Measurements from ENCODE around the gene COIL. TPM values are rescaled to one million over a fixed set of nuclear protein-coding genes. Genes with fewer than 3 reads are reported as not detected.
"Not testable (repeated sequence)": the region's sequence is repeated elsewhere in the genome, so short reads cannot be mapped to it uniquely, and the experiment has no call there.

The COIL gene, protein sequence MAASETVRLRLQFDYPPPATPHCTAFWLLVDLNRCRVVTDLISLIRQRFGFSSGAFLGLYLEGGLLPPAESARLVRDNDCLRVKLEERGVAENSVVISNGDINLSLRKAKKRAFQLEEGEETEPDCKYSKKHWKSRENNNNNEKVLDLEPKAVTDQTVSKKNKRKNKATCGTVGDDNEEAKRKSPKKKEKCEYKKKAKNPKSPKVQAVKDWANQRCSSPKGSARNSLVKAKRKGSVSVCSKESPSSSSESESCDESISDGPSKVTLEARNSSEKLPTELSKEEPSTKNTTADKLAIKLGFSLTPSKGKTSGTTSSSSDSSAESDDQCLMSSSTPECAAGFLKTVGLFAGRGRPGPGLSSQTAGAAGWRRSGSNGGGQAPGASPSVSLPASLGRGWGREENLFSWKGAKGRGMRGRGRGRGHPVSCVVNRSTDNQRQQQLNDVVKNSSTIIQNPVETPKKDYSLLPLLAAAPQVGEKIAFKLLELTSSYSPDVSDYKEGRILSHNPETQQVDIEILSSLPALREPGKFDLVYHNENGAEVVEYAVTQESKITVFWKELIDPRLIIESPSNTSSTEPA
- total RNA-seq, result 26.7 TPM

DNA sequence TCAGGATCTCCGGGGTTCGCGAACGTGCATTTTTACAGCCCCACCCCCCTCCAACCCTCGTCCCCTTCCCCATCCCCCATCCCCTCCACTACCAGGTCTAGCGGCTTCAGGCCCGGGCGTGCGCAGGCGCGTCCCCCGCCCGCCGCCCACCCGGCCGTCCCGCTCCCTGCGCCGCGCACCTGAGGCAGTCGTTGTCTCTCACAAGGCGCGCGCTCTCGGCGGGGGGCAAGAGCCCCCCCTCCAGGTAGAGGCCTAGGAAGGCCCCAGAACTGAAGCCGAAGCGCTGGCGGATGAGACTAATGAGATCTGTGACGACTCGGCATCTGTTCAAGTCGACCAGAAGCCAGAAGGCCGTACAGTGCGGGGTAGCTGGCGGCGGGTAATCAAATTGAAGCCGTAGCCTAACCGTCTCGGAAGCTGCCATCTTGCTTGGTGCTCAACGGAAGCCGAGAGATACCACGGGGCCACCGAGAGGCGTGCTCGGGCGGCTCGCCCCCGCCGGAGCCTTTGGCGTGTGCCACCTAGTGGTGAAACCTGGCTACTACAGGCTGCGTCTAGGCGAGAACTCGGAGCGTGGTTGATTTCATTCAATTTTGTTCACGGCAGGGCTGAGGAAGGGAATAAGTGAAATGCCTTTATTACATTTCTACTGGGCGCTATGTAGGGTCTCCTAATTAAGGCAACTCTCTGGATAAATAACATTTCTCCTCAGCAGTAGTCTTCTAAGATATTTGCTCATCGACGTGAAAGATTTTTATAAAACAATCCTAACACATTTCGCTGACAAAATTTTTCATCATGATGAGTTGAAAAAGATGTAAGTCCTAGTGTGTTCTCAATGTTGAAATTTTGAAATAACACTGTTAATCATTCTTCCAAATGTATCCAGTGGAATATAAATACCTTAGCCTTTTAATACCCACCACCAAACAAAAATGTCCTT, at the start of gene COIL:
Gene COIL, minus strand, starts transcription at position 455 of the 943 bp plus-strand sequence. Its CDS starts 31 bp downstream, at position 424.
- peak; percentile 89 for DNase-seq

DNA sequence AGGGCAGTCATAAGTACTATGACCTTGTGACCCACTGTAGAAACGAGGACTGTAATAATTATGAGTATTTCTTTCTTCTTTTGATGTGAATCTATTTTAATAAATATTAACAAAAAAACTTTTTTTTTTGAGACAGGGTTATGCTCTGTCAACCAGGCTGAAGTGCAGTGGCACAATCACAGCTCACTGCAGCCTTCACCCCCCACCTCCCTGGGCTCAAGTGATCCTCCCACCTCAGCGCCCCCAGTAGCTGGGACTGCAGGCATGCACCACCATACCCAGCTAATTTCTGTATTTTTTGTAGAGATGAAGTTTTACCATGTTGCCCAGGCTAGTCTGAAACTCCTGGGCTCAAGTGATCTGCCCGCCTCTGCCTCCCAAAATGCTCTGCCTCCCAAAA, 49.6 kb upstream of the COIL start:
- DNase-seq, result no peak

DNA sequence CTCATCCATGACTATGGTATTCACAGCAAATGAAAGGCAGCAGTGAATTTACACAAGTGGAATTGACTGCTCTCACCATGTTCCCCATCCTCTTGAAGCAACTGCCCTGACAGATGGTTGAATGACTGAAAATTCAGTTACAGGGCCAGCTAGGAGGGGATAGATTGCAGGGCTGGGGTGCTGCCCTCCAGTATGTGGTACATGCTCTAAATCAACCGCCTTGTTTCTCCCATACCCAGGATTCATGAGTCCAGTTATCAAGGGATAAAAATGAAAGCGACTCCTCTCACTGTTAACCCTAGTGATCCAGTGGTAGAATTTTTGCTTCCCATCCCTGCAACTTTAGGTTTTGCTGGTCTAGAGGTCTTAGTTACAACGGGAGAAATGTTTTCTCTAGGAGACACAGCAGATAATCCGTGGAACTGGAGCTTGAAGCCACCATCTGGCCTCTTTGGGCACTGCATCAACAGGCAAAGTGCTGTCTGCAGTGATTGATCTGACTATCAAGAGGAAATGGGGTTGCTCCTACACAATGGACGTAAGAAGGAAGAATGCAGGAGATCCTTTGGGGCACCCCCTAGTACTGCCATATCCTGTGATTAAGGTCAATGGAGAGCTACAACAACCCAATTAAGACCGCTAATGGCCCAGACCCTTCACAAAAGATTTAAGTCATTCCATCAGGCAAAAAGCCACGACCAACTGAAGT, 49.0 kb upstream of the COIL start:
- DNase-seq, result no peak

DNA sequence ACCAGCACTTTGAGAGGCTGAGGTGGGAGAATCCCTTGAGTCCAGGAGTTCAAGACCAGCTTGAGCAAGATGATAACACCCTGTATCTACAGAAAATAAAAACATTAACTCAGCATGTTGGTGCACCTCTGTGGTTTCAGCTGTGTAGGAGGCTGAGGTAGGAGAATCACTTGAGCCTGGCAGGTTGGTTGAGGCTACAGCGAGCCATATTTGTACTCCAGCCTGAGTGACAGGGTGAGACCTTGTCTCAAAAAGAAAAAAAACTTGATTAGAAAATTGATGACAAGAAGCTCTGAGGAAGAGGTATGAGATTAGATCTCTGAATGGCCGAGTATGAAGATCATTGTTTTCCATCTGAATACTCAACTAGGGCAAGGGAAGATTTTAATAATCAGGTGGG, 48.1 kb upstream of the COIL start:
- DNase-seq, result no peak

DNA sequence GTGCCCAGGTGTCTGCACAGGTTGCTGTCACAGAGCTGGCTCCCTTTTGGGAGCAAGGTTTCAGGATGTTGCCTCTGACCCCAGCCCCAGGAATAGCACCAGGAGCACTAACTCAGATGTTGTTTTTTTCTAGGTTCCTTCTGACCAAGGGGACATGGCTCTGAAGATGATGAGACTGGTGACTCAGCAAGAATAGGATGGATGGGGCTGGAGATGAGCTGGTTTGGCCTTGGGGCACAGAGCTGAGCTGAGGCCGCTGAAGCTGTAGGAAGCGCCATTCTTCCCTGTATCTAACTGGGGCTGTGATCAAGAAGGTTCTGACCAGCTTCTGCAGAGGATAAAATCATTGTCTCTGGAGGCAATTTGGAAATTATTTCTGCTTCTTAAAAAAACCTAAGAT, 45.2 kb upstream of the COIL start:
- no peak for DNase-seq

DNA sequence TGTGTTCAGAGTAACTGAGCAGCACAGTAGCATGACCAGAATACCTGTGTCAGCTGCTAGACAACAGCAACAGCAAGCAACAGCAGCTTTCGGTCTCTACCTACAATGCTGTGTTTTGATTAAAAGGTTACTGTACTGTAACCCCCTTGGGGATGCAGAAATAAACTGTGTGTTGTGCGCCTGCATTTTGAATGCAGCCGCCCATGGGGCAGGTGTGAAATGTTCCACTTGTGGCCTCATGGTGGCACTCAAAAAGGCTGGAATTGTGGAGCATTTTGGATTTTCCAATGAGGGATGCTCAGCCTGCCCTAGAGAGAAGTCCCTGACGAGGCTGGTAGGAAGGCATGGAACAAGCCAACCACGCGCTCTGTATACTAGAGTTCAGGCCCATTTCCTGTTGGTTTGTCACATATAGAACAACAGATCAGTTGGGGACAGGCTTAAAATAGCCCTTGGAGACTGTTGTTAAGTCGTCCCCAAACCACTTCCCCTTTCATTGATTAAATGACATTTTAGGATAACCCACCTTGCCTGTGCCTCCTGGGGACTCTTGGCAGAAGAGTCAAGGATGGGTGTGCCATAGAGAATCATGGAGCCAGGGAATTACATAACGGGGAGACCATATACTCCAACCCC, 44.2 kb upstream of the COIL start:
- no peak for DNase-seq

DNA sequence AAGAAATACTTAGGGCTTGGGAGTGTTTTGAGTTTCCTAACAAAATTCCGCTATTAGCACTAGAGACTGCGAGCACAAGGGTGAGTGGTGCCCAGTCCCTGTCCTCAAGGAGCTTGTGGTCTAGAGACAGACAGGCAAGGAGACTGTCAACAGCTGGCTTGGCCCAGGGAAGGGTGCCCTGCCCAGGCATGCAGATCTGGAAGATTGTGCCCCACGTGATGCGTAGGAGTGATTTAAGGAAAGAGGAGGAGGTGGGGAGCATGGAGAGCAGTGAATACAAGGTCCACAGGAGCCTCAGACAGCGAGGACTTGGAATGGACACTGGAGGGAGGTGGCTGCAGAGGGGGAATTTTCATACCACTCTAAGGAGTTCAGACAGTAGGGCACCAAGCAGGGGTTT, 42.1 kb upstream of the COIL start:
- DNase-seq, result no peak

DNA sequence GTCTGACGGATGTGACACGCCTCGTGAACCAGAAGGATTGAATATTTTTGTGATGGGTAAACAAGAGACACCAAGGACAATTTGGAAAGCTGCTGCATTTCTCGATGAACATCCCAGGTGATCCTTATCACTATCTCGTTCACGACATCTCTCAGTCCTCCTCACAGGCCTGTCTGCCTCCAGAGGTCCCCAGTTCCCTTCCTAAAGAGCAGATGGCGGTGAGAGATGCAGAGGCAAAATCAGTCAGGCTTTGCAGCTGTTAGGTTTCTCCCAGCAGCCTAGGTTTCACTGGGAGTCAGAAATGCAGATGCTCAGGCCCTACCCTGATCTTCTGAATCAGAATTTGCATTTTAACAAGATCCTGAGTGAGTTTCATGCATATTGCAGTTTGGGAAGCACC, 40.7 kb upstream of the COIL start:
- DNase-seq, result no peak

DNA sequence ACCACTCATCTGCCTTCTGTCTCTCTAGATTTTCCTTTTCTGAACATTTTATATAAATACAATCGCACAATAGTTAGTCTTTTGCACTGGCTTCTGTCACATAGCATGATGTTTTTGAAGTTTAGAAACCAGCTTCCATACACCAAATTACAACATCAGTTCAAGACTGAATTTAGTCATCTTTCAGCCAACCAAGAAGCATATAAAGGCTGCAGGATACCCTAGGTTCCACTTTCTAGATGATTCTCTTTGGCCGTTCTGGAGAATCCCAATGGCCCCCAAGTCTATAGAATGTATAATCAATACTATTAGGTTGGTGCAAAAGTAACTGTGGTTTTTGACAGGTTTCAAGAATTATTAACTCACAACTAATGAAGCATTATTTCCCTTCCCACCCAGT, 36.5 kb upstream of the COIL start:
- no peak for DNase-seq

DNA sequence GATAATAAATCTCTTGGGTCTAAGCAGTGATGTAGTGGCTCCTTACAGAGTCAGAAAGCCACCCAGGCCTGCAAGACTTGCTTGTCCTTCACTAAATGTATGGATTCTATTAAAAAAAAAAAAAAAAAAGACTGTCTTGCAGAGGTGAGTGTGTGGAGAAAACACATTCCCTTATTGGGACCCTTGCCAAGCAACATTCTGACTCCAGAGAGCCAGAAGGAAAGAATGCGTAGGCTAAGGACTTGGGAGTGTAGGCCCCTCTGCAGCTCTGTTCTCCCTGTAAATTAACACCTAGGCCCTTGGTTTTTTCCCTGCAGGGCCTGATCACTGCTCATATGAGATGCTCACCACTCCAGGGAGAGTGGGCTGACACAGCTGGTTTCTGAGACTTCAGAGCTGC, 34.9 kb upstream of the COIL start:
- no peak for DNase-seq

DNA sequence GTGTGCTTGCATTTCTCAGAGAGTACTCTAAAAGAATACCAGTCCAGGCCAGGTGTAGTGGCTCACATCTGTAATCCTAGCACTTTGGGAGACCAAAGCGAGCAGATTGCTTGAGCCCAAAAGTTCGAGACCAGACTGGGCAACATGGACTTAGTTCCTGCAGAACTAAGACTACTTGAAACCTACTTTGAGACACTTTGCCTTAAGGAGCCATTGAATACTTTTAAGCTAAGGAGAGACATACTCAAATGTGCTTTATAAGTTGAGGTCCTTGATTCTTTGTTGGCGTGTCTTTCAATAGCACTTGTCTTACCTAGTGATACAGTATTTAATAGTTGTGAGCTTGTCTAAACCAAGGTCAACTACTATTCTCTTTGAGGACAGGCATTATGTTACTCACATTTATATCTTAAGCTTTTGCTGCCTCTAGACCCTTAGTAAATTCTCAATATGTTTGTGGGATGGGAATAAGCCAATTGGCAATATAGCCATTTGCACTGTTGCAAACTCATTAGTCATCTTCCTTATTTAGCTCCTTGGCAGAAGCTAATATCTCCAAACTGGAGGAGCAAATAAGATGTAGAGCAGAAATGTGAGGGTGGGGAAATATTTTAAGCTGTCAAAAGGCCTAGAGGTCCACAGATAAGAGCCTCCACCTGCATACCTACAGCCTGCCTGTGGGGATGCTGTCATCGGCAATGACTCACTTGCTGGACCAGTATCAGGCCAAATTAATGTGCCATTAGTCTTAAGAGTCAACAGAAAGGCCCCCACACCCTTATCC, 33.4 kb upstream of the COIL start:
- DNase-seq, result no peak

DNA sequence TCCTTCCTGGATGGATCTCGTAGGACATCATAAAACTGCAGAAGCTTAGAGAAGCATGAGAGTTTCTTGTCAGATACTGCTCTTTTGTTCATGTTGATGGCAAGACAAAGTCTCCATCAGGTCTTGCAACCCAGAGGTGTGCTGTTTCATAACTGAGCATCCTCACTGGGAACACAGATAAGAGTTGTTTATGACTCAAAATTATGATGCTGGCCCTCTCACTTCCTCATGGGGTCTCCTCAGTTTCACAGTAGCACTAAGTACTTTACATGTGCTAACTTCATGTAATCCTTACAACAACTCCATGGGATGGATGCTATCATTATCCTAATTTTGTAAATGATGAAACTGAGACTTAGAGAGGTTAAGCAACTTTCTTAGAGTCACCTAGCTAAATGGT, 31.5 kb upstream of the COIL start:
- DNase-seq, result no peak

DNA sequence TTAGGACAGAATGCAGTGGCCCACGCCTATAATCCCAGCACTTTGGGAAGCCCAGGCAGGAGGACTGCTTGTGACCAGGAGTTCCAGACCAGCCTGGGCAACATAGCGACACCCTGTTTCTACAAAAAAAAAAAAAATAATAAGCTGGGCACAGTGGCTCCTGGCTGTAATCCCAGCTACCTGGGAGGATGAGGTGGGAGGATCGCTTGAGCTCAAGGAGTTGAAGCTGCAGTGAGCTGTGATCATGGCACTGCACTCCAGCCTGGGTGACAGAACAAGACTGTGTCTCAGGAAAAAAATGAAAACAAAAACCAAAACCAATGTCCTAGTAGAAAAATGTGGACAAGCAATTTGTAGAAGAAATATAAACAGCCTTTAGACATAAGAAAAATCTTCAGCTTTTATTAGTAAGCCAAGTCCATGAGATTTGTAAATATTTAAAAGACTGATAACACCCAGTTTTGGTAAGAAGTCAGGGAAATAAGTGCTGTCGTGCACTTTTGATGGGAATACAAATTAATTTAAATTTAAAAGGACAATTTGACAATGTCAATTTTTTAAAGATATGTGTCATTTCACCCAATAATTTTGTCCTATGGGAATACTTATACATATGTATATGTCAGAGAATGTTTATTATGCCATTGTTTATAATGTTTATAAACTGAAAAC, 28.2 kb upstream of the COIL start:
- DNase-seq, result no peak

DNA sequence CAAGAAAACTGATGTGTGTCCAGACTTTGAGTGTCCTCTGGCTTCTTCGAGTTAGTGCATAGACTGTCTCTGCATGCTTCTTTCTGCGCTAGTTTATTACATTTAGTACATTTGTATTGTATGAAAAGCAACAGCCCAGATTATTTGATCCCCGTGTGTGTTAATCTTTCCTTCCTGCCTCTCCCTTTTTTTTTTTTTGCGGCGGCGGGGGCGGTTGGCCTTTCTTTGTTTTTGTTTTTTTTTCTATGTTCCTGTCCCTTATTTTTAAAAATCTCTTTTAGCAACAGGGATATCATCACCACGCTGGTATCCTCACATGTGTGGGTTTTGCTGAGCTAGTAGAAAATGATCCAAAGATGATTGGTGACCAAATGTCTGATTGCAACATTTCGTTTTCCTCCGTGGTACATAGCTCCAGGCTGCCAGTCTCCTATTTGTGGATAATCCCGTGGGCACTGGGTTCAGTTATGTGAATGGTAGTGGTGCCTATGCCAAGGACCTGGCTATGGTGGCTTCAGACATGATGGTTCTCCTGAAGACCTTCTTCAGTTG, 26.5 kb upstream of the COIL start:
- DNase-seq, result no peak

DNA sequence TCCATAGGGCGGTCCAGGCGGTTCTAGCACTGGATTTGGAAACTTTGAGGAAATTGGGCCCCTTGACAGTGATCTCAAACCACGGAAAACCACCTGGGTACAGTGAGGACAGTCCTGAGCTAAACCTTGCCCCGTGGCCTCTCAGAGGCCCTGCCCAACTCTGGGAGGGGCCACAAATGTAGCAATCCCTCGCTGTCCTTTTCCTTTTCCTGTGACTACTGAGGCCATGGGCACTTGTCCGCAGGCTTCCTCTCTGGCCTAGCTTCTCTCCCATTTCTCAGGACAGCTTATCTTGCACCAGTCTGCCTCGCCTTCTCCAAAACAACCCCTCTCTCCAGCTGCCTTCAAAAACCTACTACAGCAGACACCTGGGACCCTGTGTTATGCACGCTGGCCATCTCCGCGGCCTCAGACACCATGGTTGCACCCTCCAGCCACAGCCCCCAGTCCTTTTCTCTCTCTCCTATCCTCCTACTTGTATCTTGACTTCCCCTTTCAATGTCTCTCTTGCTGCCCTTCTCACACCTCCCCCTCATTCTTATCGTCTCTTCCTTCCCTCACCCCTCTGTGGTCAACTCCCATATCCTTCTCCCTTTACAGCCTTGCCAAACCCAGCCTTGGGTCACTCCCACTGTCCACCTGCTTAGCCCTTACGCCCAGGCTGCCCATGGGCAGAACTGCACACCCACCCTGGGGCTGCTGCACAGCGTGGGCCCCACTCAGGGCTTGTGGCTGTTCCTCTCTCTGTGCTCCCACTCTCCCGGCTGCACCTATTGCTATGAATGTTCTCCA, 24.7 kb upstream of the COIL start:
- no peak for DNase-seq

DNA sequence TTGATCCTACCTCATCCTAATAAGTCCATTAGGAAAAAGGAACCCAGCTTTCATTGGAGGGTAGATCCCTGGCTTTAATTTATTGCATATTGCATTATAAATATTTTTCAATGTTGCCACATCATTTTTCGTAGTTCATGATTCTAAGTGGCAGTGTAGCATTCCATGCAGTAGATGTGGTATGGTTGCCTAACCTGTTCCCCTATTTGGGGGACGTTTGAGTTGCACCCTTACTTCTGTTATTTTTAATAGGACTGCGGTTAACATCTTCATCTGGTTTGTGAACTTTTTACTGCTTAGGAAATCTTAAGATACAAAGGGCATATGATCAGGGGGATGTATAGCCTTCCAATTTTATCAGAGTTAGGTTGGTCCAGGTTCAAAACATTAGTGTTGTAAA, 22.5 kb upstream of the COIL start:
- DNase-seq, result no peak

DNA sequence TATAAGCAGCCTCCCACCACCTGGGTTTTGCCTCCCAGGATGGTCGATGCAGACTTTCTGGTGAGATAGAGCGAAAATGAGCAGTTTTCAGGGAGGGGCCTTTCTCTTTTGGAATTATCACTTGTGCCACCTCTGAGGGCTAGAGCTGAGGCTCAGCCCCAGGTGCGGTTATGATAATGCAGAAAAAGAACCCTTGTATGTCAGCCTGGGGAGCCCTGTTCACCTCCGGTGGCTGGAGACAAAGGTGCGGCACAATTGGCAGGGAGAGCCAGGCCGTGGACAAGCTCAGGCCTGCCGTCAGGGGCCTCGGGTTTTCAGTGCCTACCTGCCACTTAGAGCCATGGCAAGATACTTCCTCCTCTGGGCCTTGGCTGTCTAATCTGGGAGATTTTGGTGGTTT, 21.5 kb upstream of the COIL start:
- no peak for DNase-seq

DNA sequence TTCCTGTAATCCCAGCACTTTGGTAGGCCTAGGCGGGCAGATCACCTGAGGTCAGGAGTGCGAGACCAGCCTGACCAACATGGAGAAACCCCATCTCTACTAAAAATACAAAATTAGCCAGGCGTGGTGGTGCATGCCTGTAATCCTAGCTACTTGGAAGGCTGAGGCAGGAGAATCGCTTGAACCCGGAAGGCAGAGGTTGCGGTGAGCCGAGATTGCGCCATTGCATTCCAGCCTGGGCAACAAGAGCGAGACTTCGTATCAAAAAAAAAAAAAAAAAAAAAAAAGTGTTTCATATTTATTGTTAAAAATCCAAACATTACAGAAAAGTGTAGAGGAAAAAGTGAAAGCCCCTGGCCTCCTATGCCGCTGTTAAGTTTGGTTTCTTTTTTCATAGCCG, 19.7 kb upstream of the COIL start:
- DNase-seq, result not testable (repeated sequence)

DNA sequence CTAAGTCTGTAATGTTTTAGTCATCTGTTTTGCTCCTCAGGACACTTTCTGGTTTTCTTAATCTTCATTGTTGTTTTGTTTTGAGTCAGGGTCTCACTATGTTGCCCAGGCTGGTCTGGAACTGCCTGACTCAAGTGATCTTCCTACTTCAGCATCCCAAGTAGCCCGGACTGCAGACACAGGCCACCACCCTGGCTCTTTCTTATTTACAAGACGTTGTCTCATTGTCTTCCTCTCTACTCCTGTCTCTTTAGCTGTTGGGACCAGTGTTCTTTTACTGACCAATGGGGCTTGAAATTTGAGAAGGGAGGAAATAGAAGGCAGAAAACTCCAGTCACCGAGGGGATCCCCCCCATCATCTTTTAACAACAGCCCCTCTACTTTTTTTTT, 18.2 kb upstream of the COIL start:
- DNase-seq, result no peak

Data from occipital lobe (tissue), 2 donors.